Activated T-helper 17 cell treated with anti-CD3 and anti-CD28 coated beads, Interleukin-2, amount 50 U/mL, for 72 hours (primary cell): ENCODE measurements around the gene PDCD10. TPM values are rescaled to one million over a fixed set of nuclear protein-coding genes. Genes with fewer than 3 reads are reported as not detected.

Experiments
- ATAC-seq: fragments of 150-1000 bp; cut with Tn5 transposase; replicated peaks from 2 replicates; pipeline ENCODE4 v1.10.0; 2021; ENCODE audit warnings: mild to moderate bottlenecking, moderate library complexity
- H3K27ac Mint-ChIP-seq: one replicate; pipeline ENCODE4 v1.8.0; 2022; ENCODE audit warnings: mixed read lengths
- H3K27me3 Mint-ChIP-seq: one replicate; pipeline ENCODE4 v1.8.0; 2022; ENCODE audit warnings: mixed read lengths
- H3K36me3 Mint-ChIP-seq: one replicate; pipeline ENCODE4 v1.8.0; 2022; ENCODE audit warnings: low read depth, mild to moderate bottlenecking, mixed read lengths
- H3K4me1 Mint-ChIP-seq: one replicate; pipeline ENCODE4 v1.8.0; 2022; ENCODE audit warnings: mixed read lengths
- H3K4me3 Mint-ChIP-seq: one replicate; pipeline ENCODE4 v1.8.0; 2022; ENCODE audit warnings: mild to moderate bottlenecking, mixed read lengths
- H3K9me3 Mint-ChIP-seq: one replicate; pipeline ENCODE4 v1.8.0; 2022; ENCODE audit warnings: mixed read lengths
- total RNA-seq, 2 donors: library from RNA; stranded (reverse); gene quantifications; one replicate each; pipeline ENCODE4 v1.2.3, GENCODE V29; 2022

PDCD10 gene
- total RNA-seq, 2 donors from 2014 or later, result 81.9 to 83.9 TPM

GRCh38 chr3:167644611-167645010 is 90.1 kb downstream of the PDCD10 start:
- Mint-ChIP-seq H3K36me3 (no peaks in the 10 kb centered on the region), H3K4me3 (no peak overlapping the region), H3K4me1 (no peaks in the 10 kb centered on the region), H3K27ac (no peak overlapping the region), H3K9me3 (peaks cover 17% of the 10 kb centered on the region), H3K27me3 (peaks cover 7% of the 10 kb centered on the region)
- no peak for ATAC-seq

Other genes starting within 250 kb of the PDCD10 start
- gene WDR49, start 81.0 kb downstream of the PDCD10 start, total RNA-seq, result under 1 TPM; 0.42 to 0.71 TPM
- 1 to 10 TPM; 1.7 to 4.0 TPM for gene SERPINI1, start 829 bp upstream of the PDCD10 start, total RNA-seq